GM21825 (cell line): Measurements from ENCODE around the gene ANKMY1.
"Not testable (repeated sequence)": the region's sequence is repeated elsewhere in the genome, so short reads cannot be mapped to it uniquely, and the experiment has no call there.

Source experiments
- ATAC-seq: cut with Tn5 transposase; IDR thresholded peaks from one replicate; pipeline ENCODE4 v1.9.1; 2021; ENCODE audit warnings: mild to moderate bottlenecking, moderate library complexity; ENCODE audit not compliant: unreplicated experiment

Gene ANKMY1

GRCh38 chr2:240568678-240569522, 11.1 kb upstream of the ANKMY1 start:
- ATAC-seq = peak; percentile 8

GRCh38 chr2:240567872-240568677, 10.3 kb upstream of the ANKMY1 start, which contains the start of gene RNPEPL1:
TSS of gene RNPEPL1 (plus strand) at chr2:240568484. CDS start at chr2:240568587, 103 bp downstream.
- ATAC-seq = peak; percentile 26

GRCh38 chr2:240567137-240567871, 9.5 kb upstream of the ANKMY1 start:
- no peak for ATAC-seq

- peak; percentile 47 for ATAC-seq
Observed at GRCh38 chr2:240566203-240567136, 8.7 kb upstream of the ANKMY1 start.

- ATAC-seq = peak; percentile 24
Observed at GRCh38 chr2:240565333-240566202, 7.8 kb upstream of the ANKMY1 start.

- ATAC-seq = no peak
Observed at GRCh38 chr2:240564561-240565332, 7.0 kb upstream of the ANKMY1 start.

- no peak for ATAC-seq
Observed at GRCh38 chr2:240563951-240564560, 6.3 kb upstream of the ANKMY1 start.

- not testable (repeated sequence) for ATAC-seq
Observed at GRCh38 chr2:240563231-240563630, 5.4 kb upstream of the ANKMY1 start.

GRCh38 chr2:240561325-240561971, 3.7 kb upstream of the ANKMY1 start:
- ATAC-seq = no peak

- ATAC-seq = peak; percentile 53
Observed at GRCh38 chr2:240560480-240561324, 2.9 kb upstream of the ANKMY1 start.

GRCh38 chr2:240560084-240560479, 2.3 kb upstream of the ANKMY1 start, which contains the start of gene DUSP28:
TSS of gene DUSP28 (plus strand) at chr2:240560357. CDS start at chr2:240560685, 328 bp downstream.
- peak; percentile 55 for ATAC-seq

GRCh38 chr2:240559286-240559685, 1.5 kb upstream of the ANKMY1 start:
- no peak for ATAC-seq

GRCh38 chr2:240558236-240558761, 511 bp upstream of the ANKMY1 start:
- no peak for ATAC-seq

- ATAC-seq = no peak
Observed at GRCh38 chr2:240557101-240557751, 562 bp downstream of the ANKMY1 start.

- no peak for ATAC-seq
Observed at GRCh38 chr2:240556553-240557100, 1.2 kb downstream of the ANKMY1 start.
